ENCODE data around the gene MAGIX. TPM values are rescaled to one million over a fixed set of nuclear protein-coding genes. Genes with fewer than 3 reads are reported as not detected.
"Not testable (repeated sequence)": the region's sequence is repeated elsewhere in the genome, so short reads cannot be mapped to it uniquely, and the experiment has no call there.

Gene MAGIX
- total RNA-seq, 1 experiment from 2014 or later: 1.00 TPM

DNA sequence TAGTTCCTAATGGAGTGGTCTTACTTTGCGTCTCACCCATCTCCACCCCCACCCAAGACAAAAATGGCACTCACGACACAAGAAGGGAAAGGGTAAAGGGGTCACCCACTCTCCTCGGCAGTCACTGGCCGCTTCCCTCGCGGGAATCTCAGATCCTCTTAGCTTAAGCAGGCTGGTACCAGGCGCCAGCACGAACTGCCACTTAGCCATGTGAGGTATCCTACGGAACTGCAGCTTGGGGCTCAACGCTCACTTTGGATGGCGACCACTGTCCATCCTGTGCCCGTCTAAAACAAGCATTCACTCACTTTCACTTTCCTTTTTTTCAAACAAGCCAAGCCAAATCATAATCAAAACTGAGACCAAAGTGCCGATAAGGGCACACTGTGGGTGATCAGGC, 14.6 kb upstream of the MAGIX start:
- no peak for DNase-seq (ENCODE audit: low read depth in 1 of 2, low spot score in 2 of 2)
- Histone ChIP-seq H3K27me3 (replicated peaks) (no peaks in the 10 kb centered on the region), H3K27ac (no peak overlapping the region), H3K4me3 (no peak overlapping the region), H3K9me3 (replicated peaks) (no peaks in the 10 kb centered on the region), H3K36me3 (no peaks in the 10 kb centered on the region), H3K4me1 (replicated peaks) (no peaks in the 10 kb centered on the region)

DNA sequence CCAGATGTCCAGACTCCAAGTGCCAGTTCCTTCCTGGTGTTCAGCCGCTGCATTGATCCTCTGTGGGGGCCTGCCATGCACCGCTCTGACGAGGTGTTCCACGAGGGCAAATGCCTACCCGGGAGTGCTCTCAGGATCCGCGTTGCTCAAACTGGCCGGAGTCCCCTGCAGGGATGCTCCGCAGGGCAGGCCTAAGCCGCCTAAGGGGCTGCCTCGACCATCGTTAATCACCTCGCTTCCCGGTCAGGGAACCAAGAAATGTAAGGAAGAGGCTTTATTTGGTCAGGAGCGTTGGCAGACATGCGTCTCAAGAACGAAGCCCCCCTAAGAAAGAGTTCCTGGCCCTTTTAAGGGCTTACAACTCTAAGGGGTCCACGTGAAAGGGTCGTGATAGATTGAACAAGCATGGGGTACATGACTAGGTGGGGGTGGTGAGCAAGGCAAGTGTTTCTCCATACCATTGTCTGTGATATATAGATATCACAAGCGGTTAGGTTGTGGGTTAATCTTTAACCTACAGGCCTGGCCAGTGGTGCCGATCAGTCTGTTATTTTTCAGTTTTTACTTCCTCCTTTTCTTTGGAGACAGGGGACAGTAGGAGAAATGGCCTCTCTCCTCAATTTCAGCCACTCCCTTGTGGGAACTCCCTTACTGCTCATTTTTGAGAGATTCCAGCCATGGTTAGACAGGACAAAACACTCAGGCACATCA, 14.0 kb upstream of the MAGIX start:
- DNase-seq (ENCODE audit: low read depth in 1 of 2, low spot score in 2 of 2); H3K4me3 ChIP-seq; H3K36me3 ChIP-seq; H3K4me1 ChIP-seq (replicated peaks); H3K9me3 ChIP-seq (replicated peaks); H3K27ac ChIP-seq; H3K27me3 ChIP-seq (replicated peaks): not testable (repeated sequence)

DNA sequence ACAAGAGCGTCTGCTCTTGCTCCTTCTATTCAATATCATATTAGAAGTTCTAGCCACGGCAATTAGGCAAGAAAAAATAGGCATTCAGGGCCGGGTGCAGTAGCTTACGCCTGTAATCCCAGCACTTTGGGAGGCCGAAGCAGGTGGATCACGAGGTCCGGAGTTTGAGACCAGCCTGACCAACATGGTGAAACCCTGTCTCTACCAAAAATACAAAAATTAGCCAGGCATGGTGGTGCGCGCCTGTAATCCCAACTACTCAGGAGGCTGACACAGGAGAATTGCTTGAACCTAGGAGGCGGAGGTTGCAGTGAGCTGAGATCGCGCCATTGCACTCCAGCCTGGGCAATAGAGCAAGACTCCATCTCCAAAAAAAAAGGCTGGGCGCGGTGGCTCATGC, 13.3 kb upstream of the MAGIX start:
- H3K36me3 ChIP-seq; H3K4me3 ChIP-seq; H3K27ac ChIP-seq; H3K9me3 ChIP-seq (replicated peaks); DNase-seq (ENCODE audit: low read depth in 1 of 2, low spot score in 2 of 2); H3K27me3 ChIP-seq (replicated peaks); H3K4me1 ChIP-seq (replicated peaks): not testable (repeated sequence)

DNA sequence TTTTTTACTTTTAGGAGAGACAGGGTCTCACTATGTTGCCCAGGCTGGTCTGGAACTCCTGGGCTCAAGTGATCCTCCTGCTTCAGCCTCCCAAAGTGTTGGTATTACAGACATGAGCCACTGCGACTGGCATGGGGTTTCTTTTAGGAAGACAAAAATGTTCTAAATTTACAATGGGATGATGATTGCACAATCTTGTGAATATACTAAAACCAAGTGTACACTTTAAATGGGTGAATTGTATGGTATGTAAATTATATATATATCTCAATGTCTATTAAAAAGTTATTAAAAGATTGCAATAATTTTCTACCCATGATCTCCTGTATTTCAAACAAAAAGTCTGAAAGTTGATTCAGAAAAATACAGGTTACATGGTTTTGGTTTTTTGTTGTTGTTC, 9.1 kb upstream of the MAGIX start:
- Histone ChIP-seq H3K27me3 (replicated peaks) (no peaks in the 10 kb centered on the region), H3K9me3 (replicated peaks) (no peaks in the 10 kb centered on the region), H3K4me3 (no peak overlapping the region), H3K4me1 (replicated peaks) (peaks cover 18% of the 10 kb centered on the region), H3K36me3 (no peaks in the 10 kb centered on the region), H3K27ac (no peak overlapping the region)
- no peak for DNase-seq (ENCODE audit: low read depth in 1 of 2, low spot score in 2 of 2)

DNA sequence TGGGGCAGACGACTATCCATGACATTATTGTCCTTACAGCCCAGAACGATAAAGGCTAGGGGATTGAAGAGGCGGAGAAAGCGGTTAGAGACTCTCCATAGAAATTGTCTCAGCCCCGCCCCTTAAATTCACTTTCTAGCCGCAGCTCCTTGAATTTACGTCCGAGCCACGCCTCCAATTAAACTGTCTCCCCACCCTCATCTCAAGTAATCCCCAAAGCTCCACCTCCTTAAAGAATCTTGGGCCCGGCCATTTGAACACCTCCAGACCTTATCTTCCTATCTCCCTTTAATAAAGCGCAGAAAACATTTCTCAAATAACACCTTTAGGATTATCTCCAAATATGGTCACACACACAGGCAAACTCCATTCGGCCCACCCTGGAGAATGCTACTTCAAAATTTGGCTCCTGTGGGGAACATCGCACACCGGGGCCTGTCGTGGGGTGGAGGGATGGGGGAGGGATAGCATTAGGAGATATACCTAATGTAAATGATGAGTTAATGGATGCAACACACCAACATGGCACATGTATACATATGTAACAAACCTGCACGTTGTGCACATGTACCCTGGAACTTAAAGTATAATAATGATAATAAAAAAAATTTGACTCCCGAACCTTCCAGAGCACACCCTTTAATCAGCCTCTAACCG, 7.2 kb upstream of the MAGIX start:
- peak; percentile 64 for DNase-seq (ENCODE audit: low read depth in 1 of 2, low spot score in 2 of 2)
- Histone ChIP-seq H3K9me3 (replicated peaks) (no peaks in the 10 kb centered on the region), H3K4me3 (peak overlapping the region; percentile 40), H3K4me1 (replicated peaks) (peaks cover 18% of the 10 kb centered on the region), H3K27ac (peak overlapping the region; percentile 95), H3K27me3 (replicated peaks) (no peaks in the 10 kb centered on the region), H3K36me3 (no peaks in the 10 kb centered on the region)

DNA sequence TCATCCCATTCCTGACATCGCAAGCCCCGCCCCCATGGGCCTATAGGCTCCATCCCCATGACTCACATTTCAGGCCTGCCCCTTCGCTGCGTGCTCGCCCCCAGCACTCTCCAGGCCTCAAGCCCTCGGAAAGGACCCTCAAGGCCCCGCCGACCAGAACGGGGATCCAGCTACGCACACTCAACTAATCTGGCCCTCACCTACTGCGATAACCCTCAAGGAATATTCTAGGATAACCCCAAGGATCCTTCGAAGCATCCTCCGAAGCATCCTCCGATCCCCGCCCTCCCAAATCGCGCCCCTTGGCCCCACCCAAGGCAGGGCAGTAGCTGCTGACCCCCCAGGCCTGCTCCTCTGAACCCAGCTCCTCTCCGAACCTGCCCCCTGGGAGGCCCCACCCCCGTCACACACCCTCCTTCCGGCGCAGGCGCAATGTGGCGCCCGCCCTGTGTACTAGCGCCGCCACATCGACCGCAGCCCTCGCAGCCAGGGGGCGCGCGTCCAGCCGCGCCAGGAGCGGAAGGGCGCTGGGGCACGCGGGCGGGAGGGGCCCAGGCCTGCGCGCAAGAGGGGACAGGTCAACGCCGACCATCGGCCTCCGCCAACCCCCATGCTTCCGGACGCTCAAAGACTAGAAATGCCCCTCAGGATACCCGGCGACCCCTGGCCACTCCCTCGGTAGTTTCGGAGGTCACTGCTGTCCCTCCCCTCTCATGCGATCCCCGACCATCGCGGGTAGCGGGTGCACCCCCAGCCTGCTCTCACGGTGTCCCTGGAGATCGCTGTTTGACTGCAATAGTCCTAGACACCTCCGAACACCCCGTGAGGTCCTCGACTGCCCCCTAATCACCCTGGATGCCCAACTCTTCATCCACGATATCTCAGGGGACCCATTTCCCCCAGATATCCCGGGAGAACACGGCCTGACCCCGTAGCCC, 6.4 kb upstream of the MAGIX start:
- Histone ChIP-seq H3K9me3 (replicated peaks) (no peaks in the 10 kb centered on the region), H3K27me3 (replicated peaks) (no peaks in the 10 kb centered on the region), H3K4me3 (peak overlapping the region; percentile 40), H3K4me1 (replicated peaks) (peaks cover 18% of the 10 kb centered on the region), H3K27ac (peak overlapping the region; percentile 95), H3K36me3 (no peaks in the 10 kb centered on the region)
- peak; percentile 76 to 91 for DNase-seq (ENCODE audit: low read depth in 1 of 2, low spot score in 2 of 2)

DNA sequence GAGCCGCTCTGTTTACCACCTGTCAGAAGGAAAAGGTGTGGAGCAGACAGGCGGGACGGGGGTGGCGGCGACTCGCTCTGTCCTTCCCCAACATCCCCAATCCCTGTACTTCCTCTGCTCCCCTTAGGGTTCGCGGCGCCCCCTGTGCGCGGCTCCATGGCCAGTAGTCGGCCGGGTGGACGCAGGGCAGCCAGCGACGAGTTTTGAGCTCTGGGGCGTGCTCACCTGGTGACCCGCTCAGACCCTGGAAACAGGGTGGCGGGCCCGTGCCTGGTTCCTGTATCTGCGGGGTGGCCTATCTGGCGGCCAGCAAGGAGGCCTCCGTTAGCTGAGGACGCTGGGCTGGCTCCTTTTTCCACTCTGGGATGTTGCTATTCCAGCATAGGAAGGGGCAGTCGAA, 5.4 kb upstream of the MAGIX start:
- H3K9me3 ChIP-seq (replicated peaks): no peaks in the 10 kb centered on the region
- H3K4me1 ChIP-seq (replicated peaks): peaks cover 18% of the 10 kb centered on the region
- DNase-seq (ENCODE audit: low read depth in 1 of 2, low spot score in 2 of 2): no peak
- no peaks in the 10 kb centered on the region for H3K36me3 ChIP-seq
- no peaks in the 10 kb centered on the region for H3K27me3 ChIP-seq (replicated peaks)
- H3K4me3 ChIP-seq: no peak overlapping the region
- no peak overlapping the region for H3K27ac ChIP-seq

DNA sequence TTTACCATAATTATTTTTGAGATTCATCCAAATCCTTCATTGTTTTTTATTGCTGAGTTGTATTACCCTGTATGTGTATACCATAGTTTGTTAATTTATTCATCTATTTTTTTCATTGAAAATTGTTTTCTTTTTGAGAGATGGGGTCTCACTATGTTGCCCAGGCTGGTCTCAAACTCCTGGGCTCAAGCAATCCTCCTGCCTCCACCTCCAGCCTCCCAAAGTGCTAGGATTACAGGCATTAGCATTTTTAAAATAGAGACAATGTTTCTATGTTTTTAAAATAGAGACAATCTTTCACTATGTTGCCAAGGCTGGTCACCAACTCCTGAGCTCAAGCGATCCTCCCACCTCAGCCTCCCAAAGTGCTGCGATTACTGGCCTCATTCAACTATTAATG, 1.6 kb upstream of the MAGIX start:
- Histone ChIP-seq H3K4me1 (replicated peaks) (peaks cover 14% of the 10 kb centered on the region), H3K36me3 (no peaks in the 10 kb centered on the region), H3K9me3 (replicated peaks) (no peaks in the 10 kb centered on the region), H3K4me3 (no peak overlapping the region), H3K27me3 (replicated peaks) (no peaks in the 10 kb centered on the region), H3K27ac (no peak overlapping the region)
- DNase-seq (ENCODE audit: low read depth in 1 of 2, low spot score in 2 of 2): no peak

DNA sequence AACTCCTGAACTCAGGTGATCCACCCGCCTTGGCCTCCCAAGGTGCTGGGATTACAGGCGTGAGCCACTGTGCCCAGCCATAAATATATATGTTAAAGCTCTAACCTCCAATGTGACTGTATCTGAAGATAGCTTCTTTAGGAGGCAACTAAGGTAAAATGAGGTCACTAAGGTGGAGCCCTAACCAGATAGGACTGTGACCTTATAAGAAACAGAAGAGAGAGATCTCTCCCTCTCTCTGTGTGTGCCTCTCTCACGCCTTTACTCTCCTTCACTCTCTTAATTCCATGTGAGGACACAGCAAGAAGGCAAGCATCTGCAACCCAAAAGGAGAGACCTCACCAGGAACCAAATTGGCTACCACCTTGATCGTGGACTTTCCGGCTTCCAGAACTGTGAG, 926 bp upstream of the MAGIX start:
- H3K27ac ChIP-seq: no peak overlapping the region
- no peaks in the 10 kb centered on the region for H3K27me3 ChIP-seq (replicated peaks)
- no peak overlapping the region for H3K4me3 ChIP-seq
- DNase-seq (ENCODE audit: low read depth in 1 of 2, low spot score in 2 of 2): no peak
- H3K9me3 ChIP-seq (replicated peaks): no peaks in the 10 kb centered on the region
- peaks cover 13% of the 10 kb centered on the region for H3K4me1 ChIP-seq (replicated peaks)
- no peaks in the 10 kb centered on the region for H3K36me3 ChIP-seq

DNA sequence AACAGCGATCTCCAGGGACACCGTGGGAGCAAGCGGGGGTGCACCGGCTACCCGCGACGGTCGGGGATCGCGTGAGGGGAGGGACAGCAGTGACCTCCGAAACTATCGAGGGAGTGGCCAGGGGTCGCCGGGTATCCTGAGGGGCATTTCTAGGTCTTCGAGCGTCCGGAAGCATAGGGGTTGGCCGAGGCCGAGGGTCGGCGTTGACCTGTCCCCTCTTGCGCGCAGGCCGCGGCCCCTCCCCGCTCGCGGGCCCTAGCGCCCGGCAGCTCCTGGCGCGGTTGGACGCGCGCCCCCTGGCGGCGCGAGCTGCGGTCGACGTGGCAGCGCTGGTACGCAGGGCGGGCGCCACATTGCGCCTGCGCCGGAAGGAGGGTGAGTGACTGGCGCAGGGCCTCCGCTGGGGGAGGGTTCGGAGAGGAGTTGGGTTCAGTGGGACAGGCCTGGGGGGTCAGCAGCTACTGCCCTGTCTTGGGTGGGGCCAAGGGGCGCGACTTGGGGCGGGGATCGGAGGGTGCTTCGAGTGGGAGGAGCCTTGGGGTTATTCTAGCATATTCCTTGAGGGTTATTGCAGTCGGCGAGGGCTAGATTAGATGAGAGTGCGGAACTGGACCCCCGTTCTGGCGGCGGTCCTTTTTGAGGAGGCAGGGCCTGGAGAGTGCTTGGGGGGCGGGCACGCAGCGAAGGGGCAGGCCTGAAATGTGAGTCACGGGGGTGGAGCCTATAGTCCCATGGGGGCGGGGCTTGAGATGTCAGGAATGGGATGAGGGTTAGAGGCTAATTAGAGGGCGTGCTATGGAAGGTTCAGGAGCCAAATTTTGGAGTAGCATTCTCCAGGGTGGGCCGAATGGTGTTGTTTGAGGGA, 1.2 kb downstream of the MAGIX start:
- peak; percentile 72 to 78 for DNase-seq (ENCODE audit: low read depth in 1 of 2, low spot score in 2 of 2)
- Histone ChIP-seq H3K9me3 (replicated peaks) (no peaks in the 10 kb centered on the region), H3K27me3 (replicated peaks) (no peaks in the 10 kb centered on the region), H3K4me3 (peak overlapping the region; percentile 31), H3K27ac (peak overlapping the region; percentile 71), H3K4me1 (replicated peaks) (peaks cover 27% of the 10 kb centered on the region), H3K36me3 (no peaks in the 10 kb centered on the region)

DNA sequence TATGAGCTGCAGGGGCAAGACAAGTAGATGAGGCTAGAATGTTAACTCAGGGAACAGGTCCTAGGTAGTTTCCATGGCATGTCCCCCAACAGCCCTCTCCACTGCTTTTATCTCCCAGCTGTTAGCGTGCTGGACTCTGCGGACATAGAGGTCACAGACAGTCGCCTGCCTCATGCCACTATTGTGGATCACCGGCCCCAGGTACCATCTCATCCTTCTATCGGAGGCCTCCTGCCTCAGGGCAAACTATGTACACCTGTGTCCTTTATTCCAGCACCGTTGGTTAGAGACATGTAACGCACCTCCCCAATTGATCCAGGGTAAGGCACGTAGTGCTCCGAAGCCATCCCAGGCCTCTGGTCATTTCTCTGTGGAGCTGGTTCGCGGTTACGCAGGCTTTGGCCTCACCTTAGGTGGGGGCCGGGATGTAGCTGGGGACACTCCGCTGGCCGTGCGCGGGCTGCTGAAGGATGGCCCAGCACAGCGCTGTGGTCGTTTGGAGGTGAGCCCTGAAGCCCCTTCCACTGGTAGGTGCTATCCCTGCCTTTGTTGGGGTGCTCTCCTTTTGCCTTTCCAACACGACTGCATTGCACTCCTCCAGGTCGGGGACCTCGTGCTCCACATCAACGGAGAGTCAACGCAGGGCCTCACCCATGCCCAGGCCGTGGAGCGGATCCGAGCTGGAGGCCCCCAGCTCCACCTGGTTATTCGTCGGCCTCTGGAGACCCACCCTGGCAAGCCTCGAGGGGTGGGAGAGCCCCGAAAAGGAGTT, 2.2 kb downstream of the MAGIX start:
- no peaks in the 10 kb centered on the region for H3K36me3 ChIP-seq

DNA sequence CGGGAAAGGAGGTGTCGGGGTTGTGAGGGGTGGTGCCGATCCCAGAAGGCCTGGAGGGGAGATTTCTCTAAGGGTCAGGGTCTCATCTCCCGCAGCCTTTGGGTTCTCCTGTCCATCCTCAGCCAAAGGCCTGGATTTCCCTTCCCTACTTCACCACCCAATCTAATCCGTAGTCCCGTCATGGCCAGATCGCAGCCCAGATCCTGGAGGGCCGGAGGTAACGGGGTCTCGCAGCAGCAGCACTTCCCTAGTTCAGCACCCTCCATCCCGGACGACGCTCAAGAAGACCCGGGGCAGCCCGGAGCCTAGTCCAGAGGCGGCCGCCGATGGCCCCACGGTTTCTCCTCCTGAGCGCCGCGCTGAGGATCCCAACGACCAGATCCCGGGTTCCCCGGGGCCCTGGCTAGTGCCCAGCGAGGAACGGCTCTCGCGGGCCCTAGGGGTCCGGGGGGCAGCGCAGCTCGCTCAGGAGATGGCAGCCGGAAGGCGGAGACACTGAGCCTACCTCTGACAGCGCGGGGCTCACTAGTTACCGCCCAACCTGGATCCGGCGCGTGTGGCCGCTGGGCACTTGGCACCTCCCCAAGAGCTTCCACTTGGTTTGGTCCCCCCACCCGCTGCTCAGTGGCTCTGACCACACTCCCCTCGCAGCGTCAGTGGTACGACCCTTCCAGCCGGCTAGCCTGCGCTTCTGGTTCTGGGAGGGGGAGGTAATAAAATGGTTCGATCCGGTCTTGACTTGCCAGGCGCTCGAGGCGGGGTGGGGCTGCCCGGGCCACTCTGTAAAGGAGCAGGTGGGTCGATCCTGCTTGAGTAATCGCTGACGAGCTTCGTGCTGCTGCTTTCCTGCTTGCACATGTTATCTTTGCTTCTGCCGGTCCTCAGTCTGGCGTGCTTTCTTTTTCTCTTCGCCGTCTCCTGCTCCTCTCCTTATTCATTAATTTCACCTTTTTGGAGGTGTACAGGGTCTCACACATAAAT, 3.6 kb downstream of the MAGIX start:
- no peaks in the 10 kb centered on the region for H3K9me3 ChIP-seq (replicated peaks)
- no peaks in the 10 kb centered on the region for H3K36me3 ChIP-seq
- H3K4me1 ChIP-seq (replicated peaks): peaks cover 27% of the 10 kb centered on the region
- H3K27ac ChIP-seq: peak overlapping the region; percentile 92
- peak; percentile 48 to 57 for DNase-seq (ENCODE audit: low read depth in 1 of 2, low spot score in 2 of 2)
- H3K4me3 ChIP-seq: peak overlapping the region; percentile 26
- no peaks in the 10 kb centered on the region for H3K27me3 ChIP-seq (replicated peaks)

More for the DNA sequence above, 2.2 kb downstream of the MAGIX start:
- Histone ChIP-seq H3K27me3 (replicated peaks) (no peaks in the 10 kb centered on the region), H3K4me3 (no peak overlapping the region), H3K9me3 (replicated peaks) (no peaks in the 10 kb centered on the region), H3K27ac (no peak overlapping the region), H3K4me1 (replicated peaks) (peaks cover 27% of the 10 kb centered on the region)
- no peak for DNase-seq (ENCODE audit: low read depth in 1 of 2, low spot score in 2 of 2)
